HepG2 (cell line): Measurements from ENCODE around the gene CCDC86. TPM values are rescaled to one million over a fixed set of nuclear protein-coding genes. Genes with fewer than 3 reads are reported as not detected.

Source experiments
- ATAC-seq: fragments of 200-7000 bp; cut with Tn5 transposase; 3 replicates; pipeline ENCODE4 v1.9.1; 2020; ENCODE audit warnings: mild to moderate bottlenecking, moderate library complexity
- BruUV-seq: library from RNA; stranded (reverse); fragments of 400-500 nt; replicated peaks from 2 replicates; lab custom pipeline; 2021; lab: Mats Ljungman, UMichigan
- CTCF ChIA-PET: fragments of 300-600 bp; formaldehyde crosslinking; extraction: SDS; loops from one replicate; lab custom pipeline; 2021; ENCODE audit warnings: low total read pairs, inconsistent platforms, low intra/inter-chr PET ratio; lab: Yijun Ruan, JAX
- POLR2A ChIA-PET: fragments of 350-600 bp; sonication (Branson Sonifier 250); formaldehyde crosslinking; loops from one replicate; lab custom pipeline; 2020; ENCODE audit warnings: antibody characterized with exemption, inconsistent platforms; lab: Yijun Ruan, JAX
- DNase-seq: peaks from one replicate; pipeline ENCODE4 v3.0.0-alpha.2; 2015; ENCODE audit warnings: low spot score
- FAIRE-seq: peaks from 3 replicates; lab custom pipeline; 2011; peaks lifted over from hg19 to GRCh38; lab: Jason Lieb, UNC
- H2AFZ ChIP-seq: one replicate; pipeline ENCODE4 v1.6.1; 2011; ENCODE audit warnings: low read length, inconsistent platforms
- H3K27ac ChIP-seq: fragments of 300-600 bp; 3 replicates; pipeline ENCODE4 v1.8.0; 2011; ENCODE audit warnings: mixed run types, mild to moderate bottlenecking, mixed read lengths, low read length, inconsistent platforms; ENCODE audit not compliant: insufficient read depth; ENCODE audit errors: extremely low read length
- H3K27me3 ChIP-seq, 2 experiments: fragments of 200-600 bp in 1 of 2; 2 replicates in 1 of 2; 3 replicates in 1 of 2; pipeline versions ENCODE4 v1.6.0 to v1.8.0; 2011; ENCODE audit warnings: low read length in 2 of 2, mild to moderate bottlenecking in 2 of 2, moderate library complexity in 2 of 2, inconsistent platforms in 1 of 2; ENCODE audit not compliant: insufficient read depth in 2 of 2, control insufficient read depth in 1 of 2
- H3K36me3 ChIP-seq, 2 experiments: fragments of 200-600 bp in 1 of 2; replicated peaks in 1 of 2; 2 replicates in 1 of 2; 3 replicates in 1 of 2; pipeline versions ENCODE4 v1.5.1 to v1.8.0; 2011; ENCODE audit warnings: low read length in 2 of 2, inconsistent platforms in 1 of 2; ENCODE audit not compliant: insufficient read depth in 2 of 2, control insufficient read depth in 1 of 2
- H3K4me1 ChIP-seq: 2 replicates; pipeline ENCODE4 v1.5.1; 2012; ENCODE audit warnings: low read length, inconsistent platforms; ENCODE audit not compliant: insufficient read depth
- H3K4me2 ChIP-seq: 2 replicates; pipeline ENCODE4 v1.6.0; 2011; ENCODE audit warnings: low read depth, low read length, inconsistent platforms
- H3K4me3 ChIP-seq, 3 experiments: fragments of 200-600 bp in 1 of 3; sonication (generic), shearing (Covaris generic) in 1 of 3; replicated peaks in 1 of 3; 2 replicates each; pipeline ENCODE4 v1.5.1; 2011 to 2016; ENCODE audit warnings: low read length in 3 of 3, inconsistent platforms in 2 of 3, low read depth in 2 of 3, mild to moderate bottlenecking in 2 of 3, control low read depth in 1 of 3, mixed read lengths in 1 of 3; ENCODE audit not compliant: insufficient read depth in 1 of 3
- H3K79me2 ChIP-seq: one replicate; pipeline ENCODE4 v1.6.1; 2011; ENCODE audit warnings: low read length, inconsistent platforms; ENCODE audit not compliant: insufficient read depth
- H3K9ac ChIP-seq: 2 replicates; pipeline ENCODE4 v1.6.0; 2011; ENCODE audit warnings: mild to moderate bottlenecking, low read depth, low read length, inconsistent platforms; ENCODE audit not compliant: insufficient read depth
- H3K9me3 ChIP-seq: 2 replicates; pipeline ENCODE4 v1.5.1; 2012; ENCODE audit warnings: mild to moderate bottlenecking, low read length
- H4K20me1 ChIP-seq: 2 replicates; pipeline ENCODE4 v1.6.0; 2011; ENCODE audit warnings: inconsistent platforms, mild to moderate bottlenecking, low read length, moderate library complexity; ENCODE audit not compliant: insufficient read depth
- FOSL2 ChIP-seq: sonication (generic); formaldehyde crosslinking; IDR thresholded peaks from 2 replicates; pipeline ENCODE4 v1.4.0; 2020; ENCODE audit warnings: missing genetic modification reagents
- MEF2D ChIP-seq: sonication (generic); formaldehyde crosslinking; IDR thresholded peaks from 2 replicates; pipeline ENCODE4 v1.5.1; 2020; ENCODE audit warnings: mild to moderate bottlenecking, missing genetic modification reagents
- WGBS: methylation state at CpG from one replicate; pipeline ENCODE4 v1.1.6; 2017; ENCODE audit warnings: low lambda C conversion rate; 5-methylcytosine and 5-hydroxymethylcytosine counted together
- in situ Hi-C: cut with HindIII; loops from 2 replicates; pipeline ENCODE4 v1.10.0; 2017; ENCODE audit warnings: low pct_unique_long_range_greater_than_20kb; ENCODE audit not compliant: extremely low pct_ligation_motif_present
- intact Hi-C: fragments of 100-400 bp; cut with micrococcal nuclease; formaldehyde crosslinking; loops from one replicate; pipeline ENCODE4 v1.10.0; 2022; ENCODE audit not compliant: unreplicated experiment
- polyA plus RNA-seq, 8 experiments: library from polyadenylated mRNA; depleted of rRNA in 3 of 8; stranded (reverse) in 7 of 8; unstranded in 1 of 8; fragments of >200 nt; fragmentation: Illumina TruSeq in 4 of 8; extraction: Trizol in 4 of 8; gene quantifications; 2 replicates each; pipeline versions ENCODE4 v1.2.1 to v1.2.3, GENCODE V29; 2011 to 2016; ENCODE audit warnings: low read depth in 4 of 8, missing spikeins in 1 of 8, mixed read lengths in 1 of 8; ENCODE audit not compliant: insufficient read depth in 1 of 8
- total RNA-seq, 5 experiments: library from RNA; depleted of rRNA; stranded (reverse); fragments of >200 nt; fragmentation: Illumina TruSeq; extraction: Trizol; gene quantifications; 2 replicates each; pipeline ENCODE4 v1.2.3, GENCODE V29; 2016; ENCODE audit warnings: low read depth in 1 of 5
- TF ChIP-seq, protein P1 (sequence below): sonication (generic); formaldehyde crosslinking; IDR thresholded peaks from 2 replicates; pipeline ENCODE4 v1.9.0; 2021; ENCODE audit warnings: mild to moderate bottlenecking, missing genetic modification reagents

Gene CCDC86
- total and polyA plus RNA-seq, 2 of the 13 experiments (the other 11 are each of a cell fraction or from before 2014, with no cell fraction given), result 33.8 to 37.6 TPM

- no peak overlapping the region for H3K9ac ChIP-seq
- in situ Hi-C loops, result no loop called here
- no peaks in the 10 kb centered on the region for H3K9me3 ChIP-seq
- no peak overlapping the region for H3K27ac ChIP-seq
- H4K20me1 ChIP-seq, result no peaks in the 10 kb centered on the region
- H3K4me1 ChIP-seq, result peaks cover 67% of the 10 kb centered on the region
- no peak overlapping the region for H3K4me2 ChIP-seq
- no peak overlapping the region for H3K4me3 ChIP-seq
- POLR2A ChIA-PET, result no interaction called here
- H3K79me2 ChIP-seq, result no peaks in the 10 kb centered on the region
- H2AFZ ChIP-seq, result no peak overlapping the region
- no TSS peak for BruUV-seq
- DNase-seq, result no peak
- H3K27me3 ChIP-seq, result no peaks in the 10 kb centered on the region
- WGBS, result 48% methylated on average over 5 of the region's 5 CpGs
- FAIRE-seq, result no peak
- no peaks in the 10 kb centered on the region for H3K36me3 ChIP-seq
- CTCF ChIA-PET, result no interaction called here
- no peak for ATAC-seq
- intact Hi-C loops, result no loop called here
- TF ChIP-seq FOSL2 (CRISPR knock-in tag) (peak; percentile 43; the same call in 1 of the 2 replicates), MEF2D (CRISPR knock-in tag) (no peak)
- TF ChIP-seq, protein P1, sequence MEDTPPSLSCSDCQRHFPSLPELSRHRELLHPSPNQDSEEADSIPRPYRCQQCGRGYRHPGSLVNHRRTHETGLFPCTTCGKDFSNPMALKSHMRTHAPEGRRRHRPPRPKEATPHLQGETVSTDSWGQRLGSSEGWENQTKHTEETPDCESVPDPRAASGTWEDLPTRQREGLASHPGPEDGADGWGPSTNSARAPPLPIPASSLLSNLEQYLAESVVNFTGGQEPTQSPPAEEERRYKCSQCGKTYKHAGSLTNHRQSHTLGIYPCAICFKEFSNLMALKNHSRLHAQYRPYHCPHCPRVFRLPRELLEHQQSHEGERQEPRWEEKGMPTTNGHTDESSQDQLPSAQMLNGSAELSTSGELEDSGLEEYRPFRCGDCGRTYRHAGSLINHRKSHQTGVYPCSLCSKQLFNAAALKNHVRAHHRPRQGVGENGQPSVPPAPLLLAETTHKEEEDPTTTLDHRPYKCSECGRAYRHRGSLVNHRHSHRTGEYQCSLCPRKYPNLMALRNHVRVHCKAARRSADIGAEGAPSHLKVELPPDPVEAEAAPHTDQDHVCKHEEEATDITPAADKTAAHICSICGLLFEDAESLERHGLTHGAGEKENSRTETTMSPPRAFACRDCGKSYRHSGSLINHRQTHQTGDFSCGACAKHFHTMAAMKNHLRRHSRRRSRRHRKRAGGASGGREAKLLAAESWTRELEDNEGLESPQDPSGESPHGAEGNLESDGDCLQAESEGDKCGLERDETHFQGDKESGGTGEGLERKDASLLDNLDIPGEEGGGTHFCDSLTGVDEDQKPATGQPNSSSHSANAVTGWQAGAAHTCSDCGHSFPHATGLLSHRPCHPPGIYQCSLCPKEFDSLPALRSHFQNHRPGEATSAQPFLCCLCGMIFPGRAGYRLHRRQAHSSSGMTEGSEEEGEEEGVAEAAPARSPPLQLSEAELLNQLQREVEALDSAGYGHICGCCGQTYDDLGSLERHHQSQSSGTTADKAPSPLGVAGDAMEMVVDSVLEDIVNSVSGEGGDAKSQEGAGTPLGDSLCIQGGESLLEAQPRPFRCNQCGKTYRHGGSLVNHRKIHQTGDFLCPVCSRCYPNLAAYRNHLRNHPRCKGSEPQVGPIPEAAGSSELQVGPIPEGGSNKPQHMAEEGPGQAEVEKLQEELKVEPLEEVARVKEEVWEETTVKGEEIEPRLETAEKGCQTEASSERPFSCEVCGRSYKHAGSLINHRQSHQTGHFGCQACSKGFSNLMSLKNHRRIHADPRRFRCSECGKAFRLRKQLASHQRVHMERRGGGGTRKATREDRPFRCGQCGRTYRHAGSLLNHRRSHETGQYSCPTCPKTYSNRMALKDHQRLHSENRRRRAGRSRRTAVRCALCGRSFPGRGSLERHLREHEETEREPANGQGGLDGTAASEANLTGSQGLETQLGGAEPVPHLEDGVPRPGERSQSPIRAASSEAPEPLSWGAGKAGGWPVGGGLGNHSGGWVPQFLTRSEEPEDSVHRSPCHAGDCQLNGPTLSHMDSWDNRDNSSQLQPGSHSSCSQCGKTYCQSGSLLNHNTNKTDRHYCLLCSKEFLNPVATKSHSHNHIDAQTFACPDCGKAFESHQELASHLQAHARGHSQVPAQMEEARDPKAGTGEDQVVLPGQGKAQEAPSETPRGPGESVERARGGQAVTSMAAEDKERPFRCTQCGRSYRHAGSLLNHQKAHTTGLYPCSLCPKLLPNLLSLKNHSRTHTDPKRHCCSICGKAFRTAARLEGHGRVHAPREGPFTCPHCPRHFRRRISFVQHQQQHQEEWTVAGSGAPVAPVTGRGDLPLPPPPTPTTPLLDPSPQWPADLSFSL (CRISPR knock-in tag), result no peak
These were observed 15.7 kb downstream of the CCDC86 start for GRCh38 chr11:60857378-60858232.
